PFSK-1 (cell line): Measurements from ENCODE around the gene SDK1.

ENCODE experiments used
- POLR2AphosphoS5 ChIP-seq: IDR thresholded peaks from 2 replicates; pipeline ENCODE4 v1.6.1; 2012; ENCODE audit warnings: low read depth, mild to moderate bottlenecking, control low read depth, low read length, moderate library complexity
- REST ChIP-seq, 2 experiments: IDR thresholded peaks; 2 replicates each; pipeline versions ENCODE4 v1.6.1 to v1.8.0; 2011 to 2012; ENCODE audit warnings: low read depth in 2 of 2, low read length in 2 of 2, control low read depth in 1 of 2, inconsistent platforms in 1 of 2, mild to moderate bottlenecking in 1 of 2, moderate library complexity in 1 of 2; ENCODE audit not compliant: insufficient read depth in 1 of 2
- SIN3A ChIP-seq: IDR thresholded peaks from 2 replicates; pipeline ENCODE4 v1.6.1; 2012; ENCODE audit warnings: mild to moderate bottlenecking, low read length, moderate library complexity, borderline replicate concordance; ENCODE audit not compliant: insufficient read depth
- TAF1 ChIP-seq: IDR thresholded peaks from 2 replicates; pipeline ENCODE4 v1.6.1; 2012; ENCODE audit warnings: low read length, control low read depth, borderline replicate concordance; ENCODE audit not compliant: insufficient read depth

GRCh38 chr7:3917436-3917835 is 616.4 kb downstream of the SDK1 start:
- TF ChIP-seq POLR2AphosphoS5 (no peak), REST (IDR thresholded peaks at IDR 0.05; ENCODE audit: insufficient read depth in 1 of 2, low read depth in 2 of 2, low read length in 2 of 2) (no peak), SIN3A (no peak), TAF1 (no peak)
